ENCODE data around the gene CCL7. TPM values are rescaled to one million over a fixed set of nuclear protein-coding genes. Genes with fewer than 3 reads are reported as not detected.

CCL7 gene
- total RNA-seq, 4 donors from 2014 or later, result not detected

- Histone ChIP-seq H3K36me3 (no peaks in the 10 kb centered on the region), H3K27ac (peak overlapping the region in 2 of 4 donors; percentile 44 to 59), H3K27me3 (no peaks in the 10 kb centered on the region), H3K4me1 (no peaks in the 10 kb centered on the region), H3K4me3 (no peak overlapping the region), H3K9me3 (no peaks in the 10 kb centered on the region)
- in situ Hi-C loops (cut with MboI; ENCODE audit: low pct_ligation_motif_present in 1 of 4, low pct_unique_long_range_greater_than_20kb in 1 of 4, low sequenced_read_pairs in 3 of 4) (no loop called here), intact Hi-C loops (cut with DNase I; ENCODE audit: low total_unique reads) (no loop called here)
- TF ChIP-seq CTCF (IDR thresholded peaks at IDR 0.05) (no peak), POLR2AphosphoS5 (IDR thresholded peaks at IDR 0.05) (no peak), POLR2A (IDR thresholded peaks at IDR 0.05) (no peak), EP300 (IDR thresholded peaks at IDR 0.05; ENCODE audit: low read depth) (no peak)
- 74 to 75% methylated on average over 2 to 3 of the region's 3 CpGs for WGBS, 2 donors (ENCODE audit: low coverage in 1 of 2)
- DNase-seq, result no peak
Observed at GRCh38 chr17:34318474-34318873, 48.5 kb downstream of the CCL7 start.

- DNase-seq, result no peak
- no peaks in the 10 kb centered on the region for H3K27me3 ChIP-seq
- in situ Hi-C loops (cut with MboI; ENCODE audit: low pct_ligation_motif_present in 1 of 4, low pct_unique_long_range_greater_than_20kb in 1 of 4, low sequenced_read_pairs in 3 of 4) (no loop called here), intact Hi-C loops (cut with DNase I; ENCODE audit: low total_unique reads) (no loop called here)
- peak within 1 kb of the TSS; percentile 11 to 59 (median 36) for H3K27ac ChIP-seq
- H3K36me3 ChIP-seq, result no peaks in the 10 kb centered on the region
- 27% methylated on average over 2 of the region's 2 CpGs; no CpG with 5 or more reads in 1 of the 2 donors for WGBS, 2 donors (ENCODE audit: low coverage in 1 of 2)
- H3K4me3 ChIP-seq, result no peak within 1 kb of the TSS
- H3K4me1 ChIP-seq, result no peaks in the 10 kb centered on the region
- no peak for TF ChIP-seq EP300 (IDR thresholded peaks at IDR 0.05; ENCODE audit: low read depth)
- TF ChIP-seq POLR2AphosphoS5 (IDR thresholded peaks at IDR 0.05), result peak in 1 of 3 donors; percentile 57
- H3K9me3 ChIP-seq, result no peaks in the 10 kb centered on the region
Observed at GRCh38 chr17:34319039-34319483, 49.0 kb downstream of the CCL7 start, which contains the start of gene CCL8. TSS of gene CCL8 (plus strand) at chr17:34319435. CDS start at chr17:34319502, 67 bp downstream.

Other genes with a start within 250 kb of the CCL7 start
- gene CCL2, start 14.9 kb upstream of the CCL7 start, total RNA-seq, result 100 to 1,000 TPM in 2 of 4 donors, 10 to 100 TPM in 1, 1 to 10 TPM in 1; 9.1 to 147 (median 77.6) TPM
- gene CCL11, start 15.5 kb downstream of the CCL7 start, total RNA-seq, result 10 to 100 TPM in 1 of 4 donors, 1 to 10 TPM in 3; 3.0 to 10.5 (median 5.8) TPM
- gene CCL8, start 49.2 kb downstream of the CCL7 start, total RNA-seq, result 10 to 100 TPM in 1 of 4 donors, 1 to 10 TPM in 1, not detected in 2; 1.2 to 10.9 TPM
- gene CCL13, start 86.3 kb downstream of the CCL7 start, total RNA-seq, result 10 to 100 TPM in 1 of 4 donors, 1 to 10 TPM in 2, not detected in 1; 5.4 to 10.5 (median 8.2) TPM
- gene CCL1, start 93.0 kb downstream of the CCL7 start, total RNA-seq, result not detected

Measured in transverse colon (tissue), 4 donors.